HEK293T (cell line): ENCODE data around the gene CD79B.

Experiments
- FOXA1 ChIP-seq: fragments of 450-650 bp; IDR thresholded peaks from 2 replicates; pipeline ENCODE4 v1.6.1; 2016; ENCODE audit warnings: mild to moderate bottlenecking
- FOXK2 ChIP-seq: fragments of 450-650 bp; IDR thresholded peaks from 2 replicates; pipeline ENCODE4 v1.6.1; 2016; ENCODE audit warnings: mild to moderate bottlenecking
- SP1 ChIP-seq: fragments of 450-650 bp; IDR thresholded peaks from 2 replicates; pipeline ENCODE4 v1.6.1; 2017

GRCh38 chr17:63960006-63960405 lies 27.9 kb upstream of the CD79B start:
- TF ChIP-seq SP1 (no peak), FOXK2 (no peak), FOXA1 (no peak)
